Keratinocyte (primary cell): ENCODE results near the gene CLCN7.

Source experiments
- CTCF ChIP-seq, 3 experiments: IDR thresholded peaks in 1 of 3; conservative IDR thresholded peaks in 1 of 3; optimal IDR thresholded peaks in 1 of 3; 2 replicates in 2 of 3; 3 replicates in 1 of 3; pipeline versions ENCODE3 to v1.5.1; 2011; ENCODE audit warnings: low read length in 3 of 3, mild to moderate bottlenecking in 3 of 3, moderate library complexity in 2 of 3, control low read depth in 1 of 3, inconsistent platforms in 1 of 3; ENCODE audit not compliant: insufficient read depth in 2 of 3; ENCODE audit errors: extremely low read depth in 1 of 3
- EZH2 ChIP-seq: IDR thresholded peaks from one replicate; pipeline ENCODE4 v1.6.1; 2012; ENCODE audit warnings: inconsistent platforms, mild to moderate bottlenecking, low read length, moderate library complexity

- no peak for TF ChIP-seq CTCF (optimal IDR thresholded peaks at IDR 0.05 in 1 of 3, IDR thresholded peaks at IDR 0.05 in 1 of 3, conservative IDR thresholded peaks at IDR 0.05 in 1 of 3; ENCODE audit: extremely low read depth in 1 of 3, insufficient read depth in 2 of 3, low read length in 3 of 3)
- TF ChIP-seq EZH2: no peak
These were observed 25.1 kb upstream of the CLCN7 start for GRCh38 chr16:1499756-1500464.
